ENCODE data around the gene KRTAP19-3.

DNA sequence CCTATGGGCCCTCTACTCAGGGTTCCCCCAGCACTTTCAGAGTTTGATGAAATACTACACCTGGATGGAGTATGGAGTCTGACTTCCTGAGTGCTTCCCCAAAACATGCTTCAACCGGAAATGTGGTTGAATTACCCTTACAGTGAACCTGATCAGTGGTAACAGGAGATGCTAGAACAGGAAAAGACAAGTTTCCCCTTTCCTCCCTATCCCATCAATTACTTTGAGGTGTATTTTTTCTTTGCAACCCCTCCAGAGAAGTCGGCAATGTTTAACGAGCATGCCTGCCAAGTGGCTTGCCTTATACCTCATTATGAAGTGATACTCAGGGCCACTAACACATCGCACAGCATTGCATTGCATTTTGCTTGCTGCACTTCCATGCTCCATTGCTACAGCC is 44.8 kb downstream of the KRTAP19-3 start:
- TF ChIP-seq, protein P1, sequence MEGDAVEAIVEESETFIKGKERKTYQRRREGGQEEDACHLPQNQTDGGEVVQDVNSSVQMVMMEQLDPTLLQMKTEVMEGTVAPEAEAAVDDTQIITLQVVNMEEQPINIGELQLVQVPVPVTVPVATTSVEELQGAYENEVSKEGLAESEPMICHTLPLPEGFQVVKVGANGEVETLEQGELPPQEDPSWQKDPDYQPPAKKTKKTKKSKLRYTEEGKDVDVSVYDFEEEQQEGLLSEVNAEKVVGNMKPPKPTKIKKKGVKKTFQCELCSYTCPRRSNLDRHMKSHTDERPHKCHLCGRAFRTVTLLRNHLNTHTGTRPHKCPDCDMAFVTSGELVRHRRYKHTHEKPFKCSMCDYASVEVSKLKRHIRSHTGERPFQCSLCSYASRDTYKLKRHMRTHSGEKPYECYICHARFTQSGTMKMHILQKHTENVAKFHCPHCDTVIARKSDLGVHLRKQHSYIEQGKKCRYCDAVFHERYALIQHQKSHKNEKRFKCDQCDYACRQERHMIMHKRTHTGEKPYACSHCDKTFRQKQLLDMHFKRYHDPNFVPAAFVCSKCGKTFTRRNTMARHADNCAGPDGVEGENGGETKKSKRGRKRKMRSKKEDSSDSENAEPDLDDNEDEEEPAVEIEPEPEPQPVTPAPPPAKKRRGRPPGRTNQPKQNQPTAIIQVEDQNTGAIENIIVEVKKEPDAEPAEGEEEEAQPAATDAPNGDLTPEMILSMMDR (IDR thresholded peaks at IDR 0.05), result no peak
- TF ChIP-seq POLR2A (IDR thresholded peaks at IDR 0.05), result no peak

All from testis (tissue), 2 donors.